ENCODE measurements around the gene DNPEP.

The DNPEP gene

GRCh38 chr2:219387306-219388120 is at the start of gene DNPEP:
DNPEP (minus strand) TSS chr2:219387912; CDS start chr2:219387794, 118 bp downstream.
- TF ChIP-seq CTCF (IDR thresholded peaks at IDR 0.05; ENCODE audit: control insufficient read depth, insufficient read depth, low read depth, low read length, missing control alignments) = no peak
- DNase-seq (ENCODE audit: low read depth) = peak; percentile 13
- H3K4me3 ChIP-seq (ENCODE audit: control insufficient read depth, low read depth, low read length) = peak within 1 kb of the TSS; percentile 80

GRCh38 chr2:219437141-219437540 is 49.4 kb upstream of the DNPEP start:
- no peak for DNase-seq (ENCODE audit: low read depth)
- TF ChIP-seq CTCF (IDR thresholded peaks at IDR 0.05; ENCODE audit: control insufficient read depth, insufficient read depth, low read depth, low read length, missing control alignments) = no peak
- no peak overlapping the region for H3K4me3 ChIP-seq (ENCODE audit: control insufficient read depth, low read depth, low read length)

DNA sequence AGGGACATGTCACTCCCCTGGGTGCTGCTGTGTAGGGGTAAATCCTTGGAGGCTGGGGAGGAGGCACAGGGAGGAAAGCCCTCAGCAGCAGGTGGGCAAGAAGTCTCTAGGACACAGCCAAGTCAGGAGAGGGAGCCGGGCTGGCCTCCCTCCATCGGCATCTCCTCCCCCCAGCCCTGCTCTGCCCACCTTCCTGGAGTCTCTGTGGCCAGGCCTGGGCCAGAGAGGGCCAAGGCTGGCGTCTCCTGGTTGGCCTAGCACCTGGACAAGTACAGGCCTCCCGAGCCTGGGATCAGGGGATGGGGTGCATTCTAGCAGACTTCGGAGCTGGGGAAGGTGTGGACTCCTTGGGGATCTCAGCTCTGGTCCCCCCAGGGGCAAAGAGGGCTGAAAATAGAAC is 48.8 kb upstream of the DNPEP start:
- no peak overlapping the region for H3K4me3 ChIP-seq (ENCODE audit: control insufficient read depth, low read depth, low read length)
- no peak for TF ChIP-seq CTCF (IDR thresholded peaks at IDR 0.05; ENCODE audit: control insufficient read depth, insufficient read depth, low read depth, low read length, missing control alignments)
- DNase-seq (ENCODE audit: low read depth) = no peak

DNA sequence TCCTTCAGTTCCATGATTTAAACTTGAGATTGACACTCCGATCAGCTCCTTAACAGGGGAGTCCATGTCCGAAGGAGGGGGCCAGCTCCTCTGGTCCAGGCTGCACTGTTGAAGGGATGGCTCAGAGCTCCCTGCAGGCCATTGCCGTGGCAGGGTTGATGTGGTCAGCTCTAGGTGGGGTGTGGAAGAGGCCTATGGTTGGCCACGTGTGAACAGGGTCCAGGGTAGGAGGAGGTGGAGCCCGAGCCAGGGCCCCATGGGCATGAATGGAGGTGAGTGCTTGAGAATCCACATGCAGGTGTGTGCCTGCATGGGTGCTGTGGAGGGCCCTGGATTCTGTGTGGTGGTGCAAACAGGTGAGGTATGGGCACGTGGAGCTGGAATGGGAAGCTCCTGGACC is 48.0 kb upstream of the DNPEP start:
- no peak overlapping the region for H3K4me3 ChIP-seq (ENCODE audit: control insufficient read depth, low read depth, low read length)
- TF ChIP-seq CTCF (IDR thresholded peaks at IDR 0.05; ENCODE audit: control insufficient read depth, insufficient read depth, low read depth, low read length, missing control alignments) = no peak
- DNase-seq (ENCODE audit: low read depth) = no peak

- TF ChIP-seq CTCF (IDR thresholded peaks at IDR 0.05; ENCODE audit: control insufficient read depth, insufficient read depth, low read depth, low read length, missing control alignments) = no peak
- DNase-seq (ENCODE audit: low read depth) = no peak
- no peak within 1 kb of the TSS for H3K4me3 ChIP-seq (ENCODE audit: control insufficient read depth, low read depth, low read length)
Observed at GRCh38 chr2:219434718-219435525, 47.2 kb upstream of the DNPEP start, which contains the start of gene SPEG. SPEG (plus strand) TSS chr2:219434843; CDS start chr2:219434978, 135 bp downstream.

DNA sequence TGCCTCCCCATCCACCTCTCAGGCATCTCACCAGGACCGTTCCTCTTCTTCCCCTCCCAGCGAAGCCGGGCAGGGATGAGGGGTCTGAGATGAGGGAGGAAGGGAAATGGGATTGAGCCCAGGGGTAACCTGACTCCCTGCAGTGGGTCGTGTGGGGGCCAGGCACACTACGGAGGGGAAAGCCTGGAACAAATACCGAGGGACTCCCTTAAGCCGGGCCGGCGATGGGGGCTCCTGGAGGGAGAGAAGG is 46.7 kb upstream of the DNPEP start:
- no peak for DNase-seq (ENCODE audit: low read depth)
- no peak for TF ChIP-seq CTCF (IDR thresholded peaks at IDR 0.05; ENCODE audit: control insufficient read depth, insufficient read depth, low read depth, low read length, missing control alignments)
- no peak overlapping the region for H3K4me3 ChIP-seq (ENCODE audit: control insufficient read depth, low read depth, low read length)

All from AG09309 (cell line).